Measurements from ENCODE around the gene TIMP4. TPM values are rescaled to one million over a fixed set of nuclear protein-coding genes. Genes with fewer than 3 reads are reported as not detected.

Gene TIMP4
- total RNA-seq, 5 donors from 2014 or later (not counting 1 experiment from before 2014, with no cell fraction given), result not detected

DNA sequence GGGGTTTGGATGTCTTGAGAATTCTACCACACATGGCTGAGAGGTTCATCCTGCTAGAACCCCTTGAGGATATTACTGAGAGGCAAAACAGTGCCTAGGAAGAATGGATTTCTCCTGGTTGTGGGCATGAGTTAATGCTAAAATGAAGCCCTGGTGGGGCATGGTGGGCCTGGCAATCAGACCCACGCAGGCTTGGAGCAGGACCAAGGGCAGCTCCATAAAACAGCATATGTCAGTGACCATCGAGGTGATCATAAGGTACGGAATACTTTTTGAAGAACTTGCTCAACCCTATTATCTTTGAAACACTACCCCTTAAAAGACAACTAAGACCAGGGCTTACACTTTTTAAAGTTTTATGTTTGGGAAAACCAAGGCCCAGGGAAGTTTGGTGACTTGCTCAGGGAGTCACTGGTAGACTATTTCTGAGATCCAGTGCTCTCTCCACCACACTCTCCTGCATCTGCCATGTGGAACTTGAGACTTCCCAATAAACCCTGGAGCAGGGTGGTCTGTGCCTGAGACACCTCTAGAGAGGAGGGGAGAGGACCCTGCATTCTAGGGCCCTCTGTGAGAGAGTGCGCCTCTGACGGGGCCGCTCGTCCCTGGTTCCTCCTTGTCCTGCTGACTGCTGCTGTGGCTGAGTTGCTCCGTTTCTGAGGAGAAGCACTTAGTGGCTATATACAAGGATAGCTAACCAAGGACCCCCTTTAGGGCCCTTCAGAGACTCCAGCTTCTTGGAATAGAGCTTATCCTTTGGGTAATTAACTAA lies 28.0 kb upstream of the TIMP4 start:
- Mint-ChIP-seq H3K36me3 (no peaks in the 10 kb centered on the region), H3K4me3 (no peak overlapping the region), H3K4me1 (peaks cover 8 to 10% (median 10%) of the 10 kb centered on the region in 3 donors), H3K9me3 (no peaks in the 10 kb centered on the region), H3K27ac (no peak overlapping the region), H3K27me3 (peaks cover 0 to 4% of the 10 kb centered on the region in 2 donors)
- Histone ChIP-seq H3K4me1 (ENCODE audit: control insufficient read depth in 1 of 2, extremely low read depth in 1 of 2, insufficient read depth in 2 of 2, low read length in 2 of 2) (peaks cover 0 to 11% of the 10 kb centered on the region in 2 experiments), H3K27me3 (replicated peaks in 1 of 2; ENCODE audit: control insufficient read depth in 2 of 2, extremely low read depth in 1 of 2, insufficient read depth in 2 of 2, low read length in 1 of 2) (no peaks in the 10 kb centered on the region), H3K9me3 (no peaks in the 10 kb centered on the region), H3K27ac (ENCODE audit: low read length) (no peak overlapping the region), H3K4me3 (ENCODE audit: control insufficient read depth in 1 of 2, extremely low read depth in 1 of 2, low read length in 1 of 2) (no peak overlapping the region), H3K36me3 (ENCODE audit: control insufficient read depth in 2 of 2, extremely low read depth in 1 of 2, insufficient read depth in 1 of 2, low read length in 1 of 2) (no peaks in the 10 kb centered on the region)
- ChIA-PET POLR2A (interaction anchor here in 1 of 2 donors (0.6 kb wide), 1 partner anchor 233 kb away, joined by 3 read pairs; no protein-coding TSS in a partner anchor), CTCF (no interaction called here)
- WGBS (ENCODE audit: insufficient coverage), result 100% methylated on average over 5 of the region's 8 CpGs
- DNase-seq (no peak), ATAC-seq (replicated peaks in 1 of 4) (no peak)

DNA sequence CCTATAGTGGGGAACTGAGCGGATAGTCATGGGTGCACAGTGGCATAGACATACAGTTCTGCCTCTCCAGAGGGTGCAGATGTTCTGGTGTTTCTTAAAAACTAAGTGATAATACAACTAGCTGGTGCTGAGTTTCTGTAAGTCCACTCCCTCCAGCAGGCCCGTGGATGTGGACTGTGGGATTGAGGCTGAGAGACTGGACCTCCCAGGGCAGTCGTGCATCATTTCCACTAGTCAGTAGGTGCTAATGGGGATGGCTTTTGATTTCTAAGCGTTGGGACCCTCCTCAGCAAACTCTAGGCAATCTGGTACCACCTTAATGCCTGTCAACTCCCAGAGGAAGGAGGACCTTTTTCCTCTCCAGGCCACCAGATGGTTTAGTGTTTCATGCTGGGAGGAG lies 27.3 kb upstream of the TIMP4 start:
- Mint-ChIP-seq H3K4me3 (no peak overlapping the region), H3K36me3 (no peaks in the 10 kb centered on the region), H3K27ac (no peak overlapping the region), H3K4me1 (peaks cover 8 to 10% (median 10%) of the 10 kb centered on the region in 3 donors), H3K9me3 (no peaks in the 10 kb centered on the region), H3K27me3 (peaks cover 0 to 4% of the 10 kb centered on the region in 2 donors)
- no peak overlapping the region for H3K27ac ChIP-seq (ENCODE audit: low read length)
- DNase-seq, result no peak
- H3K4me3 ChIP-seq (ENCODE audit: control insufficient read depth in 1 of 2, extremely low read depth in 1 of 2, low read length in 1 of 2), result no peak overlapping the region
- H3K36me3 ChIP-seq (ENCODE audit: control insufficient read depth in 2 of 2, extremely low read depth in 1 of 2, insufficient read depth in 1 of 2, low read length in 1 of 2), result no peaks in the 10 kb centered on the region
- H3K9me3 ChIP-seq, result no peaks in the 10 kb centered on the region
- no CpG with 5 or more reads among the region's 4 CpGs for WGBS (ENCODE audit: insufficient coverage)
- no peak for ATAC-seq (replicated peaks in 1 of 4)
- ChIA-PET POLR2A (no interaction called here), CTCF (interaction anchor here in 1 of 2 donors (0.7 kb wide), 1 partner anchor 9 kb away, joined by 3 read pairs; no protein-coding TSS in a partner anchor)
- H3K27me3 ChIP-seq (replicated peaks in 1 of 2; ENCODE audit: control insufficient read depth in 2 of 2, extremely low read depth in 1 of 2, insufficient read depth in 2 of 2, low read length in 1 of 2), result no peaks in the 10 kb centered on the region
- peaks cover 0 to 11% of the 10 kb centered on the region in 2 experiments for H3K4me1 ChIP-seq (ENCODE audit: control insufficient read depth in 1 of 2, extremely low read depth in 1 of 2, insufficient read depth in 2 of 2, low read length in 2 of 2)

DNA sequence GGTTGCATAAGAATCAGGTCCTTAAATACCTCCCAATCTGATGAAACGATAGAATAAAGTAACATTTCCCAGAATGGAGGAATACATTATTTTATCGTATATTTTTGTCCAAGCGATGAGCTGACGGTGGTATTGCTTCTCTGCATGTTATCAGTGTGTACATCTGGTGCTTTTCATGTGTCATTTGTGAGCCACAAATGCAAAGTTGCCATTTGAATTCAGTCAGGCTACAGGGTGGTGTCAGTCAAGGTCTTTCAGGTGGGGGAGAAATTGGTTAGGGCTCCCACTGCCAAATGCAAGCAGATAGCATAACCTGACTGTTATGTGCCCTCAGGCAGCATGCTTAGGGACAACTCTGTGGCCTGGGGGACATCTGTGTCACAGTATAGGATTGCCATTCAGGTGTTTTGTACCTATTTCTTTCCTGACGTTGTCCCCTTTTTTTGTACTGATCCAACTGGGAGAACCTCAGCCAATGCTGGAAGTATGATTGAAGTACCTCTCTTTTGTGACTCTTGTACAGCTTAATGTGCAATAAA lies 26.5 kb upstream of the TIMP4 start:
- CTCF ChIA-PET, result interaction anchor here in 1 of 2 donors (0.7 kb wide), 1 partner anchor 9 kb away, joined by 3 read pairs; no protein-coding TSS in a partner anchor
- H3K9me3 Mint-ChIP-seq, result no peaks in the 10 kb centered on the region
- WGBS (ENCODE audit: insufficient coverage), result 60% methylated on average over 3 of the region's 5 CpGs
- no peaks in the 10 kb centered on the region for H3K36me3 Mint-ChIP-seq
- H3K4me1 Mint-ChIP-seq, result peaks cover 8 to 10% (median 10%) of the 10 kb centered on the region in 3 donors
- POLR2A ChIA-PET, result no interaction called here
- Histone ChIP-seq H3K27me3 (replicated peaks in 1 of 2; ENCODE audit: control insufficient read depth in 2 of 2, extremely low read depth in 1 of 2, insufficient read depth in 2 of 2, low read length in 1 of 2) (no peaks in the 10 kb centered on the region), H3K4me1 (ENCODE audit: control insufficient read depth in 1 of 2, extremely low read depth in 1 of 2, insufficient read depth in 2 of 2, low read length in 2 of 2) (peaks cover 0 to 11% of the 10 kb centered on the region in 2 experiments), H3K9me3 (no peaks in the 10 kb centered on the region), H3K27ac (ENCODE audit: low read length) (no peak overlapping the region), H3K36me3 (ENCODE audit: control insufficient read depth in 2 of 2, extremely low read depth in 1 of 2, insufficient read depth in 1 of 2, low read length in 1 of 2) (no peaks in the 10 kb centered on the region), H3K4me3 (ENCODE audit: control insufficient read depth in 1 of 2, extremely low read depth in 1 of 2, low read length in 1 of 2) (no peak overlapping the region)
- H3K27me3 Mint-ChIP-seq, result peaks cover 0 to 4% of the 10 kb centered on the region in 2 donors
- no peak for ATAC-seq (replicated peaks in 1 of 4)
- no peak for DNase-seq
- H3K4me3 Mint-ChIP-seq, result no peak overlapping the region
- H3K27ac Mint-ChIP-seq, result no peak overlapping the region

DNA sequence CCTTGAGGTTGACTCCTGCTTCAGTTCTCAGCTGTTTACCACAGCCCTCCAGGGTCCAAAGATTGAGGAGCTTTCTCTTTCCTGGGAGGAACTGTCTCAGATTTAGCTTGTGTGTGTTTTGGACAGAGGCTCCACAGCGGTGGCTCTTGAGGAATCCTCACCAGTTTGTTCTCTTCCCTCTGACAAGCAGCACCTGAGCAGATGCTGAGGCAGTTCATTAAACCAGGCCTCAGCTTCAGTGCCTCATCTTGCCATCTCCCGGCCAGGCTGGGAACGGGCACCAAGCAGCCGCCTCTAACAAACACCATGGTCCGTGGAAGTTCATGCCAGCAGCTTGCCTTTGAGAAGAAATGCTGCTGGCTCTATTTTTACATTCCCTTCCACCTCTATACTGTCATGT lies 25.8 kb upstream of the TIMP4 start:
- ChIA-PET CTCF (no interaction called here), POLR2A (no interaction called here)
- H3K4me1 ChIP-seq (ENCODE audit: control insufficient read depth in 1 of 2, extremely low read depth in 1 of 2, insufficient read depth in 2 of 2, low read length in 2 of 2), result peaks cover 0 to 11% of the 10 kb centered on the region in 2 experiments
- Mint-ChIP-seq H3K27me3 (peaks cover 0 to 4% of the 10 kb centered on the region in 2 donors), H3K4me1 (peaks cover 8 to 10% (median 10%) of the 10 kb centered on the region in 3 donors), H3K9me3 (no peaks in the 10 kb centered on the region), H3K4me3 (no peak overlapping the region), H3K36me3 (no peaks in the 10 kb centered on the region), H3K27ac (no peak overlapping the region)
- no peak for DNase-seq
- no peak for ATAC-seq (replicated peaks in 1 of 4)
- no peaks in the 10 kb centered on the region for H3K27me3 ChIP-seq (replicated peaks in 1 of 2; ENCODE audit: control insufficient read depth in 2 of 2, extremely low read depth in 1 of 2, insufficient read depth in 2 of 2, low read length in 1 of 2)
- no peak overlapping the region for H3K4me3 ChIP-seq (ENCODE audit: control insufficient read depth in 1 of 2, extremely low read depth in 1 of 2, low read length in 1 of 2)
- WGBS (ENCODE audit: insufficient coverage), result 80% methylated on average over 2 of the region's 5 CpGs
- H3K9me3 ChIP-seq, result no peaks in the 10 kb centered on the region
- no peak overlapping the region for H3K27ac ChIP-seq (ENCODE audit: low read length)
- H3K36me3 ChIP-seq (ENCODE audit: control insufficient read depth in 2 of 2, extremely low read depth in 1 of 2, insufficient read depth in 1 of 2, low read length in 1 of 2), result no peaks in the 10 kb centered on the region

DNA sequence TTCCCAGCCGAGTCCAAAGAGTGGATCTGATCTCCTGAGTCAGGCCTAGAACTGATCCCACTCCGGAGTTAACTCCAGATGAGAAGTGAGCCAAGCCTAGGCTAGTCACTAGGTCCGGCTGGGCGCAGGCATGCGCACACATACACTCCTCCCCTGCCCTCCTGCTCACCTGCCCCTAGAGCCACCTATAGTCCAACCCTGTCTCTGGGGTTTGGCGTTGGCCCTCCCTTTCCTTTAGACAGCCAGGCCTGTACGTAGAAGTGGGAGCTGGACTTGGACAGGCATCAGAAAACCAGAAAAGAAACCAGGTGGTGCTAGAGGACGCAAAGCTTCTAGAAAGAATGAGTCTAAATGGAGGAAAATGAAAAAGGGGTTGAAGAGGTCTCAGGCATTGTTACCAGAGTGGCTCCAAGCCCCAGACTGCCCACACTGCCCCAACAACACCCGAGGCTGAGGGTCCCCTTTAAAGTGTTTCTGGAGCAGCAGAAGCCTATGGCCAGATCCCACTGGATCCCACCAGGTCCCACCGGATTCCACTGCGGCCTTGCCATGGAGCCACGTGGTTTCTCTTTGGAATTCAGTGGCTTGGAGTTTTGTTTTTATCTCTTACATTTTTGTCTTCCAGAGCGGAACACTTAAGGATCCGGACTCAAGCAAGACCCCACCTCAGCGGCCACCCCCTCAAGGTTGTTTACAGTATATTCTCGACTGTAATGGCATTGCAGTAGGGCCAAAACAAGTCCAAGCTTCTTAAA lies 24.2 kb upstream of the TIMP4 start:
- no peaks in the 10 kb centered on the region for H3K9me3 ChIP-seq
- ChIA-PET CTCF (no interaction called here), POLR2A (no interaction called here)
- Mint-ChIP-seq H3K4me1 (peaks cover 6 to 7% (median 6%) of the 10 kb centered on the region in 3 donors), H3K36me3 (no peaks in the 10 kb centered on the region), H3K27me3 (peaks cover 0 to 2% of the 10 kb centered on the region in 2 donors), H3K9me3 (no peaks in the 10 kb centered on the region), H3K27ac (no peak overlapping the region), H3K4me3 (no peak overlapping the region)
- H3K36me3 ChIP-seq (ENCODE audit: control insufficient read depth in 2 of 2, extremely low read depth in 1 of 2, insufficient read depth in 1 of 2, low read length in 1 of 2), result no peaks in the 10 kb centered on the region
- WGBS (ENCODE audit: insufficient coverage), result 100% methylated on average over 7 of the region's 16 CpGs
- no peak for ATAC-seq (replicated peaks in 1 of 4)
- H3K4me1 ChIP-seq (ENCODE audit: control insufficient read depth in 1 of 2, extremely low read depth in 1 of 2, insufficient read depth in 2 of 2, low read length in 2 of 2), result peaks cover 0 to 5% of the 10 kb centered on the region in 2 experiments
- no peak overlapping the region for H3K4me3 ChIP-seq (ENCODE audit: control insufficient read depth in 1 of 2, extremely low read depth in 1 of 2, low read length in 1 of 2)
- H3K27ac ChIP-seq (ENCODE audit: low read length), result no peak overlapping the region
- no peaks in the 10 kb centered on the region for H3K27me3 ChIP-seq (replicated peaks in 1 of 2; ENCODE audit: control insufficient read depth in 2 of 2, extremely low read depth in 1 of 2, insufficient read depth in 2 of 2, low read length in 1 of 2)
- no peak for DNase-seq

DNA sequence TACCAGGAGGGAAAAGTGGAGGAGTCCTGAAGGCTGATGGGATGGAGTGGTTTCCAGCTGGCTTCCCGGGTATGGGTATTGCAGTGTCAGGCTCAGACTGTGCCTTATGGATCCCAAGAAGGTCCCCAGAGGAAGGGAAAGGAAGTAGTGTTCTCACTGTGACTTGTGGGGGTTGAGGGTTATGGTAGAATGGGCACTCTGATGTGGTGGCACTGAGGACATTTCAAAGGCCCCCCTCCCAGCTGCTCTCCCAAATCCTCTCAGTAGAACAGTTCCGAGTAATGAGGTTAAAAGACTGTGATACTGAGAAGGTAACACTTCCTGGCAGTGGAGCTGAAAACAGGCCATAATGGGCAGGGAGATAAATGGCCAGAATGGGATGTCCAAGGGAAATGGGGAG lies 23.1 kb upstream of the TIMP4 start:
- H3K4me1 ChIP-seq (ENCODE audit: control insufficient read depth in 1 of 2, extremely low read depth in 1 of 2, insufficient read depth in 2 of 2, low read length in 2 of 2), result no peaks in the 10 kb centered on the region
- H3K27me3 ChIP-seq (replicated peaks in 1 of 2; ENCODE audit: control insufficient read depth in 2 of 2, extremely low read depth in 1 of 2, insufficient read depth in 2 of 2, low read length in 1 of 2), result no peaks in the 10 kb centered on the region
- no peak overlapping the region for H3K4me3 ChIP-seq (ENCODE audit: control insufficient read depth in 1 of 2, extremely low read depth in 1 of 2, low read length in 1 of 2)
- H3K36me3 ChIP-seq (ENCODE audit: control insufficient read depth in 2 of 2, extremely low read depth in 1 of 2, insufficient read depth in 1 of 2, low read length in 1 of 2), result no peaks in the 10 kb centered on the region
- DNase-seq, result no peak
- 50% methylated on average over 1 of the region's 2 CpGs for WGBS (ENCODE audit: insufficient coverage)
- Mint-ChIP-seq H3K4me3 (no peak overlapping the region), H3K4me1 (no peaks in the 10 kb centered on the region), H3K36me3 (no peaks in the 10 kb centered on the region), H3K9me3 (no peaks in the 10 kb centered on the region), H3K27me3 (no peaks in the 10 kb centered on the region), H3K27ac (no peak overlapping the region)
- POLR2A ChIA-PET, result no interaction called here
- no peak for ATAC-seq (replicated peaks in 1 of 4)
- H3K9me3 ChIP-seq, result no peaks in the 10 kb centered on the region
- no peak overlapping the region for H3K27ac ChIP-seq (ENCODE audit: low read length)
- CTCF ChIA-PET, result no interaction called here
